Karpas-422 (cell line): ENCODE measurements around the gene ADAMTS6. TPM values are rescaled to one million over a fixed set of nuclear protein-coding genes. Genes with fewer than 3 reads are reported as not detected.
"Not testable (repeated sequence)": the region's sequence is repeated elsewhere in the genome, so short reads cannot be mapped to it uniquely, and the experiment has no call there.

Experiments
- DNase-seq: peaks from one replicate; pipeline ENCODE4 v3.0.0-alpha.2; 2015
- H2AFZ ChIP-seq: fragments of 200-600 bp; sonication (generic); 2 replicates; pipeline ENCODE4 v1.6.1; 2014; ENCODE audit warnings: antibody characterized with exemption, low read length, mixed read lengths
- H3K27ac ChIP-seq: fragments of 200-600 bp; sonication (generic); 2 replicates; pipeline ENCODE4 v1.5.1; 2014; ENCODE audit warnings: mild to moderate bottlenecking, low read length, moderate library complexity
- H3K27me3 ChIP-seq: fragments of 200-600 bp; sonication (generic); 2 replicates; pipeline ENCODE4 v1.6.1; 2014; ENCODE audit warnings: low read length, mixed read lengths
- H3K36me3 ChIP-seq: fragments of 200-600 bp; sonication (generic); 2 replicates; pipeline ENCODE4 v1.6.1; 2014; ENCODE audit warnings: low read length, mixed read lengths; ENCODE audit not compliant: insufficient read depth
- H3K4me1 ChIP-seq: fragments of 200-600 bp; sonication (generic); 2 replicates; pipeline ENCODE4 v1.6.1; 2014; ENCODE audit warnings: mild to moderate bottlenecking, low read length, mixed read lengths
- H3K4me2 ChIP-seq: fragments of 200-600 bp; sonication (generic); 2 replicates; pipeline ENCODE4 v1.6.1; 2014; ENCODE audit warnings: low read length, low read depth, mild to moderate bottlenecking; ENCODE audit not compliant: poor library complexity, severe bottlenecking
- H3K4me3 ChIP-seq: fragments of 200-600 bp; sonication (generic); 2 replicates; pipeline ENCODE4 v1.5.1; 2014; ENCODE audit warnings: mild to moderate bottlenecking, antibody characterized with exemption, low read length, mixed read lengths
- H3K79me2 ChIP-seq: fragments of 200-600 bp; sonication (generic); 2 replicates; pipeline ENCODE4 v1.6.1; 2014; ENCODE audit warnings: mild to moderate bottlenecking, low read length, mixed read lengths
- H3K9ac ChIP-seq: fragments of 200-600 bp; sonication (generic); 2 replicates; pipeline ENCODE4 v1.6.0; 2014; ENCODE audit warnings: low read length
- H3K9me2 ChIP-seq: fragments of 200-600 bp; sonication (generic), shearing (Covaris generic); replicated peaks from 2 replicates; pipeline ENCODE4 v1.6.0; 2014; ENCODE audit warnings: mild to moderate bottlenecking, low read length, moderate library complexity; ENCODE audit not compliant: insufficient read depth
- H3K9me3 ChIP-seq: fragments of 300-700, 200-600 bp; sonication (generic); 2 replicates; pipeline ENCODE4 v1.6.1; 2014; ENCODE audit warnings: low read length, mixed read lengths
- H4K20me1 ChIP-seq: fragments of 200-600 bp; sonication (generic); 2 replicates; pipeline ENCODE4 v1.6.1; 2014; ENCODE audit warnings: mild to moderate bottlenecking, antibody characterized with exemption, low read length, low read depth; ENCODE audit not compliant: insufficient read depth
- total RNA-seq: library from RNA; depleted of rRNA; stranded (reverse); fragments of >200 nt; shearing (Covaris generic); gene quantifications from 2 replicates; pipeline ENCODE4 v1.2.3, GENCODE V29; 2014; ENCODE audit warnings: low replicate concordance

ADAMTS6 gene
- total RNA-seq, 1 experiment from 2014 or later, result 2.6 TPM

DNA sequence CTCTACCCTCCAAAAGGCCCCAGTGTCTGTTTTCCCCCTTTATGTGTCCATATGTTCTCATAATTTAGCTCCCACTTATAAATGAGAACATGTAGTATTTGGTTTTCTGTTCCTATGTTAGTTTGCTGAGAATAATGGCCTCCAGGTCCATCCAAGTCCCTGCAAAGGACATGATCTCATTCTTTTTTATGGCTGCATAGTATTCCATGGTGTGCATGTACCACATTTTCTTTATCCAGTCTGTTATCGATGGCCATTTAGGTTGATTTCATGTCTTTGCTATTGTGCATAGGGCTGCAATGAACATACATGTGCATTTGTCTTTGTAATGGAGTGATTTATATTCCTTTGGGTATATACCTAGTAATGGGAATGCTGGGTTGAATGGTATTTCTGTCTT is 161.0 kb downstream of the ADAMTS6 start:
- not testable (repeated sequence) for H3K9me3 ChIP-seq, H3K79me2 ChIP-seq, H3K4me2 ChIP-seq, H3K36me3 ChIP-seq, DNase-seq, H4K20me1 ChIP-seq, H2AFZ ChIP-seq, H3K4me3 ChIP-seq, H3K9me2 ChIP-seq, H3K9ac ChIP-seq, H3K4me1 ChIP-seq, H3K27me3 ChIP-seq, H3K27ac ChIP-seq

DNA sequence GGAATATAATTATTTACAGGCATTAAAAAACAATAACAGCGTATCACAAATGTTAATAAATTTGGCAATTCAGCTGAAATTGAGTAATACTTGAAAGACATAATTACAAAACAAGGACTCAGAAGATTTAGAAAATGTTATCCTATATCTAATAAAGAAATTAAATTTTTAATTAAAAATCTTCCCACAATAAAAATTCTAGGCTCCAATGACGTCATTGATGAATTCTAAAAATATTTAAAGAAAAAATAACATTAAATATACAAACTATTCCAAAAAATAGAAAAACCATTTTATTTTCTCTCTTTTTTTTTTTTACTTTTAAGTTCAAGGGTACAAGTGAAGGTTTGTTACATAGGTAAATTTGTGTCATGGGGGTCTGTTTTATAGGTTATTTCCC is 161.5 kb downstream of the ADAMTS6 start:
- no peaks in the 10 kb centered on the region for H3K79me2 ChIP-seq
- no peaks in the 10 kb centered on the region for H3K9me3 ChIP-seq
- no peak overlapping the region for H3K4me2 ChIP-seq
- DNase-seq, result no peak
- no peak overlapping the region for H3K27ac ChIP-seq
- H2AFZ ChIP-seq, result no peak overlapping the region
- H3K9ac ChIP-seq, result no peak overlapping the region
- no peaks in the 10 kb centered on the region for H3K9me2 ChIP-seq
- no peak overlapping the region for H3K4me3 ChIP-seq
- no peaks in the 10 kb centered on the region for H3K4me1 ChIP-seq
- no peaks in the 10 kb centered on the region for H3K27me3 ChIP-seq
- H3K36me3 ChIP-seq, result no peaks in the 10 kb centered on the region
- H4K20me1 ChIP-seq, result no peaks in the 10 kb centered on the region

DNA sequence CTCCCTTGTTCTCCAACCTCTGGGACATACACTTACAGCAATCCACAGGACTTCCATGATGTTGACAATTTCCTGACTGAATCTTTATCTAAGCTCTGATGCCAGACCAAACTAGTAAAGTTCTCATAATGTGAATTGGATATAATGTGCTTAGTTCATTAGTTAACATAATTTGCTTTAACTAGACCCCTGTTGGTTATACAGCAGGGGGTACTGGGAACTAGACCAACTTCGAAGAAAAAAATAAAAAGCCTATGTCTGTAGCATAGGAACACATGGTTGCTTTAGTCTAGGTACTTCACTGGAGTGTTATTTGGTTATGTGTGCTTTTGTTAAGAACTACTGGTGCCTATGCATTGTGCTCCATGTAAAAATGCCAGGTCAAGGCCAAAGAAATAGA is 173.8 kb downstream of the ADAMTS6 start:
- Histone ChIP-seq H4K20me1 (no peaks in the 10 kb centered on the region), H3K79me2 (no peaks in the 10 kb centered on the region), H3K27ac (no peak overlapping the region), H3K9me2 (no peaks in the 10 kb centered on the region), H2AFZ (no peak overlapping the region), H3K4me1 (no peaks in the 10 kb centered on the region), H3K4me2 (no peak overlapping the region), H3K9me3 (no peaks in the 10 kb centered on the region), H3K9ac (no peak overlapping the region), H3K27me3 (no peaks in the 10 kb centered on the region), H3K36me3 (no peaks in the 10 kb centered on the region), H3K4me3 (no peak overlapping the region)
- DNase-seq, result no peak

DNA sequence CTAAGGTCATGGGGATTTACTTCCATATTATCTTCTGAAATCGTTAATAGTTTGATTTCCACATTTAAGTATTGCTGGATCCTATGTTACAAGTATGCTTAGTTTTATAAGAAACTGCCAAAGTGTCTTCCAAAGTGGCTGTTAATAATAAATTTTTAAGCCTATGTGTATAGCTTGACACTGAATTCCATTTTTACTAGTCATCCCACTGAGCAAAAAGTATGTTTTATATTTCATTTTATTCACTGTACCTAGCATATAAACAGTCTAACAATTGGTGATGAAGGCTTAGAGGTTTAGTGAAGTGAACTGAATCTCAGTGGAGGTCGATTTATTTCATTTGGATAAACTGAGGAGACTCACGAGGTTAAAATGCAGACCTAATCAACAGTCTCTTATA is 174.6 kb downstream of the ADAMTS6 start:
- Histone ChIP-seq H3K4me2 (no peak overlapping the region), H3K4me3 (no peak overlapping the region)

DNA sequence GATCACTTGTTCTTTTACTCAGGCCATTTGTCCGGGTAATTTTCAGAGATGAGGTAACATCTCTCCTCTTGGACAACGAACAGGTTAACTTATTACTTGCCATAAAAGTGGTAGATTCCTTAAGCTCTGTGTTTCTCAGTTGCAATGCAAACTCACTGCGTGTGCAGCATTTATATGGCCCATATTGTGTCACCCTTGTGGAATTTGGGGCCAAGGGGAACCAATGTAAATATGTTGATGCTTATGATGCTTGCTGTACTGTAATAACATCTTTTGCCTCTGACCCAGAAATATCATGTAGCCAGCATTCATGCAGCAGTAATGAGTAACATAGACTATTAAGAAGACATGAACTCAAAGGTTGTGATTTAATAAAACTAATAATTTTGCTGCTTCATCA is 175.8 kb downstream of the ADAMTS6 start:
- DNase-seq, result no peak
- Histone ChIP-seq H3K27me3 (no peaks in the 10 kb centered on the region), H2AFZ (no peak overlapping the region), H3K79me2 (no peaks in the 10 kb centered on the region), H3K9ac (no peak overlapping the region), H3K36me3 (no peaks in the 10 kb centered on the region), H3K9me2 (no peaks in the 10 kb centered on the region), H3K27ac (no peak overlapping the region), H3K4me1 (no peaks in the 10 kb centered on the region), H3K4me2 (no peak overlapping the region), H3K9me3 (no peaks in the 10 kb centered on the region), H3K4me3 (no peak overlapping the region), H4K20me1 (no peaks in the 10 kb centered on the region)

More for the DNA sequence above, 174.6 kb downstream of the ADAMTS6 start:
- no peak overlapping the region for H3K9ac ChIP-seq
- no peaks in the 10 kb centered on the region for H3K27me3 ChIP-seq
- no peaks in the 10 kb centered on the region for H3K9me3 ChIP-seq
- no peaks in the 10 kb centered on the region for H3K79me2 ChIP-seq
- H2AFZ ChIP-seq, result no peak overlapping the region
- no peaks in the 10 kb centered on the region for H3K36me3 ChIP-seq
- no peak for DNase-seq
- no peaks in the 10 kb centered on the region for H4K20me1 ChIP-seq
- no peak overlapping the region for H3K27ac ChIP-seq
- H3K9me2 ChIP-seq, result no peaks in the 10 kb centered on the region
- no peaks in the 10 kb centered on the region for H3K4me1 ChIP-seq

DNA sequence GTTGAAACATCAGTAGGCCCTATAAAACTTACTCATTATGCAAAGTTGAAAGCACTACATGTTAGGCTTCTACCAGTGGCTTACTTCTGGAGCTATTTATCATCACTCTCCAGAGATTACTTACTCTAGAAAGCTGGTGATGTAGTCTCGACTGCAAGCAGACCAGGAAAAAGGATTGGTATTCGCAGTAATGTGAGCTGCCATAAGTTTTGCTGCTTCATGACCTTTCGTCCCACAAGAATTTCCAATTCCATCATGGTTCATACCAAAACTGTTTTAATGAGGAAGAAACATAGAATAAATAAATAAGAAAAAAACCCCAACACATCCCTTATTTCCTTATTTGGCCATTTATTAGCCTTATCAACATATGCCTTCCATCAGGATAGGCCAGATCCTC is 181.9 kb downstream of the ADAMTS6 start:
- Histone ChIP-seq H3K79me2 (no peaks in the 10 kb centered on the region), H3K4me3 (no peak overlapping the region), H3K9me3 (no peaks in the 10 kb centered on the region), H3K36me3 (no peaks in the 10 kb centered on the region), H4K20me1 (no peaks in the 10 kb centered on the region), H3K9me2 (no peaks in the 10 kb centered on the region), H3K27me3 (no peaks in the 10 kb centered on the region; the same call in 1 of the 2 replicates), H3K9ac (no peak overlapping the region), H2AFZ (no peak overlapping the region), H3K27ac (no peak overlapping the region), H3K4me1 (no peaks in the 10 kb centered on the region), H3K4me2 (no peak overlapping the region)
- DNase-seq, result no peak

DNA sequence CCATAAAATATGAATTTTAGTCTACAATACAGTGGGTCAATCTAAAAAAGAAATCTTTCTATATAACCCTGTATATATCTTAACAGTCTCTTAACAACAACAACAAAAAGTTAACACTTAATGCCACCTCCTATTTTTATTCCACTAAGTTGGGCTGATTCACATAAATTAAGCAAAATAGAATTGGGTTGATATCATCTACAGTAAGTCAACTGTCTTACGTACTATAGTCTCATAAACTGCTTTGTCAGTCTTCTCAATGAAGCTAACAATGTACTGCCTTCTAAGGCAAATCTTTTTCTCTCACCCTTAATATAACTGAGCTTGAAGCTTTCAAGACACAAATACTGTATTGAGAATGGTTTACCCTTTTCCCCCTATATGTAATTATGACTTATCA is 185.7 kb downstream of the ADAMTS6 start:
- no peak for DNase-seq
- Histone ChIP-seq H3K36me3 (no peaks in the 10 kb centered on the region), H3K9me3 (no peaks in the 10 kb centered on the region), H2AFZ (no peak overlapping the region), H3K79me2 (no peaks in the 10 kb centered on the region), H4K20me1 (no peaks in the 10 kb centered on the region), H3K27ac (no peak overlapping the region), H3K9ac (no peak overlapping the region), H3K9me2 (no peaks in the 10 kb centered on the region), H3K4me3 (no peak overlapping the region), H3K4me2 (no peak overlapping the region), H3K4me1 (no peaks in the 10 kb centered on the region), H3K27me3 (no peaks in the 10 kb centered on the region; the same call in 1 of the 2 replicates)

DNA sequence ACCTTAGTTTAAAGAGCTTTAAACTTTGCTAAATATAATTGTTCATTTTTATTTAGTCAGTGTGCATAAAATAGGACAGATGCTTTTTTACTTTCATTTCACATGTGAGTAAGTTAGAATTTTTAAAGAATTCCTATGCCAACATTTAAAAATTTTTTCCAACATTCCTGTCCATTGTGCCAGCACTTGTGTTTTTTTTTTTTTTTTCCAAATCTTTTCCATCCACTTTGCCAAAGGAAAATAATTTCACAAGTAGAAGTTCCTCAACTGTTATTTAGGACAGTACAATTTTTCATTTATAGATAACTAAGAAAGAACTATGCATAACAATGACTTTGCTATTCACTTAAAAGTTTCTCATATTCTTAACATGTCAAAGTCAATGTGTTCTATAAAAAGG is 189.5 kb downstream of the ADAMTS6 start:
- no peak overlapping the region for H2AFZ ChIP-seq
- DNase-seq, result no peak
- no peaks in the 10 kb centered on the region for H3K36me3 ChIP-seq
- H3K27me3 ChIP-seq, result no peaks in the 10 kb centered on the region; the same call in 1 of the 2 replicates
- no peaks in the 10 kb centered on the region for H3K9me2 ChIP-seq
- no peaks in the 10 kb centered on the region for H3K9me3 ChIP-seq
- no peaks in the 10 kb centered on the region for H4K20me1 ChIP-seq
- no peak overlapping the region for H3K4me2 ChIP-seq
- H3K79me2 ChIP-seq, result no peaks in the 10 kb centered on the region
- H3K4me1 ChIP-seq, result no peaks in the 10 kb centered on the region
- H3K27ac ChIP-seq, result no peak overlapping the region
- H3K4me3 ChIP-seq, result no peak overlapping the region
- H3K9ac ChIP-seq, result no peak overlapping the region

DNA sequence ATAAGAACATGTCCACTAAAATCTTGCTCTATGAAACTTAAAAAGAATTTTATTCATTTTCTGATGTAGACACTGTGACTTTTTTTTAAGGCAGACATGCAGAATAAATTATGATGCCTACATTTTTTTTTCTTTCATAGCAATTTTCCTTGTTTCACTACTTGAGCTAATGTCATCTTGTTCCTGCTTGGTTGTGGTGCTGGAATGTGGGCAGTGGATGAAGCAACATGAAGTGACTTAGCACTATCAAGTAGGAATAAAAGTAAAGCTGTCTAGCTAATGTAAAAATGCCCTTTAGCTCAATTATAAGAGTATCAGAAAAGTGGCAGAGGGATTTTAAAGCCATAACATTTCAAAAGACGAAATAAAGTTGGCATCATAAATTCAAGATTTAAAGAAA is 191.0 kb downstream of the ADAMTS6 start:
- H3K27ac ChIP-seq, result no peak overlapping the region
- no peaks in the 10 kb centered on the region for H3K9me3 ChIP-seq
- H3K4me2 ChIP-seq, result no peak overlapping the region
- H3K27me3 ChIP-seq, result no peaks in the 10 kb centered on the region; the same call in 1 of the 2 replicates
- H3K9me2 ChIP-seq, result no peaks in the 10 kb centered on the region
- no peak for DNase-seq
- no peaks in the 10 kb centered on the region for H3K4me1 ChIP-seq
- no peaks in the 10 kb centered on the region for H4K20me1 ChIP-seq
- H3K79me2 ChIP-seq, result no peaks in the 10 kb centered on the region
- no peak overlapping the region for H3K9ac ChIP-seq
- no peaks in the 10 kb centered on the region for H3K36me3 ChIP-seq
- no peak overlapping the region for H3K4me3 ChIP-seq
- no peak overlapping the region for H2AFZ ChIP-seq
